ENCODE data around the gene AKR1B1. TPM values are rescaled to one million over a fixed set of nuclear protein-coding genes. Genes with fewer than 3 reads are reported as not detected.

Gene AKR1B1
- total RNA-seq, 1 donor from 2014 or later: 99.6 TPM

DNA sequence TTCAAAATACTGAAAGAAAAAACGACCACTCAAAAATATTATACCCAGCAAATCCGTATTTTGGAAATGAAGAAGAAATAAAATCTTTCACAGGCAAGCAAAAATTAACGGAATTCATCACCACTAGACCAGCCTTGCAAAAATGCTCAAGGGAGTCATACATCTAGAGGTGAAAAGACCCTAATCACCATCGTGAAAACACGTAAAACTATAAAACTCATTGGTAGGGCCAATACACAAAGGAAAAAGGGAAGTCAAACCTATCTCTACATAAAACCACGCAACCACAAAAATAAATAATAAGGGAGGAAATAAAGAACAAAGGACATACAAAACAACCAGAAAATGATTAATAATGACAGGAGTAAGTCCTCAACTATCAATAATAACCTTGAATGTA lies 6.6 kb upstream of the AKR1B1 start:
- Mint-ChIP-seq H3K4me1 (ENCODE audit: low read depth, unreplicated experiment) (no peaks in the 10 kb centered on the region), H3K27me3 (ENCODE audit: unreplicated experiment) (no peaks in the 10 kb centered on the region), H3K4me3 (ENCODE audit: unreplicated experiment) (no peak overlapping the region), H3K27ac (ENCODE audit: unreplicated experiment) (no peak overlapping the region), H3K36me3 (ENCODE audit: unreplicated experiment) (peaks cover 18% of the 10 kb centered on the region), H3K9me3 (ENCODE audit: unreplicated experiment) (peaks cover 4% of the 10 kb centered on the region)
- DNase-seq: no peak
- TF ChIP-seq, protein P1, sequence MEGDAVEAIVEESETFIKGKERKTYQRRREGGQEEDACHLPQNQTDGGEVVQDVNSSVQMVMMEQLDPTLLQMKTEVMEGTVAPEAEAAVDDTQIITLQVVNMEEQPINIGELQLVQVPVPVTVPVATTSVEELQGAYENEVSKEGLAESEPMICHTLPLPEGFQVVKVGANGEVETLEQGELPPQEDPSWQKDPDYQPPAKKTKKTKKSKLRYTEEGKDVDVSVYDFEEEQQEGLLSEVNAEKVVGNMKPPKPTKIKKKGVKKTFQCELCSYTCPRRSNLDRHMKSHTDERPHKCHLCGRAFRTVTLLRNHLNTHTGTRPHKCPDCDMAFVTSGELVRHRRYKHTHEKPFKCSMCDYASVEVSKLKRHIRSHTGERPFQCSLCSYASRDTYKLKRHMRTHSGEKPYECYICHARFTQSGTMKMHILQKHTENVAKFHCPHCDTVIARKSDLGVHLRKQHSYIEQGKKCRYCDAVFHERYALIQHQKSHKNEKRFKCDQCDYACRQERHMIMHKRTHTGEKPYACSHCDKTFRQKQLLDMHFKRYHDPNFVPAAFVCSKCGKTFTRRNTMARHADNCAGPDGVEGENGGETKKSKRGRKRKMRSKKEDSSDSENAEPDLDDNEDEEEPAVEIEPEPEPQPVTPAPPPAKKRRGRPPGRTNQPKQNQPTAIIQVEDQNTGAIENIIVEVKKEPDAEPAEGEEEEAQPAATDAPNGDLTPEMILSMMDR (IDR thresholded peaks at IDR 0.05; ENCODE audit: partially characterized antibody, unreplicated experiment): no peak

DNA sequence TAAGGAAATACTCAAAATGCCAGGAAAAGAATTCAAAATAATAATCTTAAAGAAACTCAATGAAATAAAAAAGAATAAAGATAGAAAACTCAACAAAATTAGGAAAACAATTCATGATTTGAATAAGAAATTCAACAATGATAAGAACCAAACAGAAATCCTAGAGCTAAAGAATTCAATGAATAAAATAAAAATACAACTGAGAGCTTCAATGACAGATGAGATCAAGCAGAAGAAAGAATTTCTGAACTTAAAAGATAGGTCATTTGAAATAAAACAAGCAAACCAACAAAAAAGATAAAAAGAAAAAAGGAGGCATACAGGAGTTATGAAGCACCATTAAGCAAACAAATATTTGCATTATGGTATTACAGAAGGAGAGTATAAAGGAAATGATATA lies 5.6 kb upstream of the AKR1B1 start:
- Mint-ChIP-seq H3K36me3 (ENCODE audit: unreplicated experiment) (peaks cover 18% of the 10 kb centered on the region), H3K9me3 (ENCODE audit: unreplicated experiment) (peaks cover 5% of the 10 kb centered on the region), H3K4me3 (ENCODE audit: unreplicated experiment) (no peak overlapping the region), H3K4me1 (ENCODE audit: low read depth, unreplicated experiment) (no peaks in the 10 kb centered on the region), H3K27me3 (ENCODE audit: unreplicated experiment) (no peaks in the 10 kb centered on the region), H3K27ac (ENCODE audit: unreplicated experiment) (no peak overlapping the region)
- TF ChIP-seq, protein P1 (IDR thresholded peaks at IDR 0.05; ENCODE audit: partially characterized antibody, unreplicated experiment): no peak
- DNase-seq: no peak

DNA sequence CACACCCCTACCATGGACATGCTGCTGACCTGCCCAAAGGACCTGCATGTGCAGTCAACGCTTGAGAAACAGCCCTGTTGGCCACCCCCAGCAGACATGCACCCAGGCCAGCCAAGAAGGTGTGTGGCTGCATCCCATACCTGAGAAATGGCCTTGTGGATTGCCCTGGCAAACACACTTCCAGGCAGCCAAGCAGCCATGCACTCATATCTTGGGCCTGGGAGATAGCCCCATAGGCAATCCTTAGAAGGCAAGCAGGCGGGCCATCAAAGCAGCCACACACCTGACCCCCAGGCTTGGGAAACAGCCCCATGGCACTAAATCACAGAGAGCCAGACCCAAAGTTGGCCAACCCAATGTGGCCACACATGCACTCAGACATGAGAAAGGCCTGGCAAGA lies 4.9 kb upstream of the AKR1B1 start:
- Mint-ChIP-seq H3K9me3 (ENCODE audit: unreplicated experiment) (peaks cover 7% of the 10 kb centered on the region), H3K27me3 (ENCODE audit: unreplicated experiment) (no peaks in the 10 kb centered on the region), H3K36me3 (ENCODE audit: unreplicated experiment) (peaks cover 18% of the 10 kb centered on the region), H3K4me1 (ENCODE audit: low read depth, unreplicated experiment) (no peaks in the 10 kb centered on the region), H3K4me3 (ENCODE audit: unreplicated experiment) (no peak overlapping the region), H3K27ac (ENCODE audit: unreplicated experiment) (no peak overlapping the region)
- TF ChIP-seq, protein P1 (IDR thresholded peaks at IDR 0.05; ENCODE audit: partially characterized antibody, unreplicated experiment): no peak
- no peak for DNase-seq

DNA sequence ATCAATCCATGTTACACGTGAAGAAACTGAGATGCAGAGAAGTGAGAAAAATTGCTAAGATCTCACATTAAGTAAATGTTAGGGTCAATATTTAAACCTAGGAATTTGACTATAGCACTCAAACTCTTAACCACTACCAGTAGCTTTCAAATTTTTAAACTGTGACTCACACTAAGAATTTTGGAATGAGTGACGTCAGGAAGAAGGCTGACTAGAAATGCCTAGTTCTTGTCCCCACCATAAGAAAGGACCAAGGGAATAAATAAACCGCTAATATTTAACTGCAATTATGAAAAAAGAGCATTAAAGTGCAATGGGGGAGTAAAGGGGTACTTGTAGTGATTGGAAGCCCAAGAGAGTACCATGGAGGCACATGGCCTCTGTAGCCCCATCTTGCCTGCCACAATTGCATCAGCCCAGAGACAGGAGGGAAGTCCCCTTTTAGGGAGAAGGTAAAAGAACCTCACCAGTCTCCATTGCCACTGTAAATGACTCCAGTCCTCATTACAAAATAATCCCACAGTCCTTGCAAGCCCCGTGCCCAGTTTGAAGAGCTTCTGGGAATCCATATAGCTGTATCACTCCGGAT lies 3.5 kb upstream of the AKR1B1 start:
- Mint-ChIP-seq H3K9me3 (ENCODE audit: unreplicated experiment) (peaks cover 7% of the 10 kb centered on the region), H3K4me1 (ENCODE audit: low read depth, unreplicated experiment) (peaks cover 2% of the 10 kb centered on the region), H3K27ac (ENCODE audit: unreplicated experiment) (no peak overlapping the region), H3K4me3 (ENCODE audit: unreplicated experiment) (no peak overlapping the region), H3K36me3 (ENCODE audit: unreplicated experiment) (peaks cover 17% of the 10 kb centered on the region), H3K27me3 (ENCODE audit: unreplicated experiment) (no peaks in the 10 kb centered on the region)
- TF ChIP-seq, protein P1 (IDR thresholded peaks at IDR 0.05; ENCODE audit: partially characterized antibody, unreplicated experiment): no peak
- no peak for DNase-seq

DNA sequence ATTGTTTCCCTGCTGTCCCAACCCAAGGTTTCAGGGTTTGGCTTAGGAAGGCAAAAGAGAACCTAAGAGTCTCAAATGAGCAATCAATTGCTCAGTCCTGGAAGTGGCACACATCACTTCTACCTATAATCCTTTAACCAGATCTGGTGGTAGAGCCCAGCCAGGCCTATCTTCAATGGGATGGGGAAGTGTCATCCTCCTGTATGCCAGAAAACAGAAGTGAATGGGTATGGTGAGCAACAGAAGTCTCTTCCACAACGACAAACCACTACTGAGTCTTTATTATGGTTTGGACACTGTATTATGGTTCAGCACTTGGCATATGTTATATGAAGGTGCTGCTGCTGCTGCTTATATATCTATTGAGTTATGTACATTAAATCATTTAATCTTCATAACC lies 3.0 kb upstream of the AKR1B1 start:
- Mint-ChIP-seq H3K27me3 (ENCODE audit: unreplicated experiment) (no peaks in the 10 kb centered on the region), H3K4me1 (ENCODE audit: low read depth, unreplicated experiment) (peaks cover 3% of the 10 kb centered on the region), H3K9me3 (ENCODE audit: unreplicated experiment) (peaks cover 7% of the 10 kb centered on the region), H3K36me3 (ENCODE audit: unreplicated experiment) (peaks cover 12% of the 10 kb centered on the region), H3K4me3 (ENCODE audit: unreplicated experiment) (no peak overlapping the region), H3K27ac (ENCODE audit: unreplicated experiment) (no peak overlapping the region)
- TF ChIP-seq, protein P1 (IDR thresholded peaks at IDR 0.05; ENCODE audit: partially characterized antibody, unreplicated experiment): no peak
- DNase-seq: no peak
